Measurements from ENCODE around the gene DTX1. TPM values are rescaled to one million over a fixed set of nuclear protein-coding genes. Genes with fewer than 3 reads are reported as not detected.
A peak's percentile ranks its signal among the peaks of the same experiment; 100 is the strongest.

Gene DTX1
- total and polyA plus RNA-seq, 2 donors = 2.1 to 4.4 TPM

GRCh38 chr12:113067987-113068935 is 11.7 kb downstream of the DTX1 start:
- Histone ChIP-seq H3K4me3 (ENCODE audit: low read length in 2 of 2) (no peak overlapping the region), H3K4me1 (ENCODE audit: control insufficient read depth in 2 of 2, insufficient read depth in 2 of 2, low read length in 2 of 2) (peaks cover 0 to 9% of the 10 kb centered on the region in 2 donors), H3K36me3 (ENCODE audit: control insufficient read depth in 2 of 2, insufficient read depth in 2 of 2, low read length in 1 of 2) (no peaks in the 10 kb centered on the region), H3K9me3 (ENCODE audit: control insufficient read depth in 2 of 2, insufficient read depth in 1 of 2, low read length in 1 of 2) (peaks cover 0 to 3% of the 10 kb centered on the region in 2 donors), H3K27me3 (ENCODE audit: control insufficient read depth in 2 of 2, insufficient read depth in 1 of 2, low read length in 1 of 2) (no peaks in the 10 kb centered on the region), H3K27ac (ENCODE audit: low read depth in 1 of 2, low read length in 1 of 2) (no peak overlapping the region)
- DNase-seq (ENCODE audit: low read depth in 6 of 9, low spot score in 9 of 9) = no peak
- 96% methylated on average over 10 of the region's 10 CpGs for WGBS

- Histone ChIP-seq H3K4me1 (ENCODE audit: control insufficient read depth in 2 of 2, insufficient read depth in 2 of 2, low read length in 2 of 2) (peaks cover 0 to 13% of the 10 kb centered on the region in 2 donors), H3K36me3 (ENCODE audit: control insufficient read depth in 2 of 2, insufficient read depth in 2 of 2, low read length in 1 of 2) (no peaks in the 10 kb centered on the region), H3K27ac (ENCODE audit: low read depth in 1 of 2, low read length in 1 of 2) (no peak overlapping the region), H3K4me3 (ENCODE audit: low read length in 2 of 2) (no peak overlapping the region), H3K27me3 (ENCODE audit: control insufficient read depth in 2 of 2, insufficient read depth in 1 of 2, low read length in 1 of 2) (no peaks in the 10 kb centered on the region), H3K9me3 (ENCODE audit: control insufficient read depth in 2 of 2, insufficient read depth in 1 of 2, low read length in 1 of 2) (no peaks in the 10 kb centered on the region)
- WGBS = 92% methylated on average over 5 of the region's 5 CpGs
- DNase-seq (ENCODE audit: low read depth in 6 of 9, low spot score in 9 of 9) = no peak
These were observed 12.6 kb downstream of the DTX1 start for GRCh38 chr12:113069149-113069548.

GRCh38 chr12:113069751-113070116 is 13.2 kb downstream of the DTX1 start:
- Histone ChIP-seq H3K27me3 (ENCODE audit: control insufficient read depth in 2 of 2, insufficient read depth in 1 of 2, low read length in 1 of 2) (no peaks in the 10 kb centered on the region), H3K9me3 (ENCODE audit: control insufficient read depth in 2 of 2, insufficient read depth in 1 of 2, low read length in 1 of 2) (no peaks in the 10 kb centered on the region), H3K4me1 (ENCODE audit: control insufficient read depth in 2 of 2, insufficient read depth in 2 of 2, low read length in 2 of 2) (peaks cover 0 to 18% of the 10 kb centered on the region in 2 donors), H3K36me3 (ENCODE audit: control insufficient read depth in 2 of 2, insufficient read depth in 2 of 2, low read length in 1 of 2) (no peaks in the 10 kb centered on the region), H3K4me3 (ENCODE audit: low read length in 2 of 2) (no peak overlapping the region), H3K27ac (ENCODE audit: low read depth in 1 of 2, low read length in 1 of 2) (no peak overlapping the region)
- DNase-seq (ENCODE audit: low read depth in 6 of 9, low spot score in 9 of 9) = no peak
- 94% methylated on average over 6 of the region's 6 CpGs for WGBS

- Histone ChIP-seq H3K27me3 (ENCODE audit: control insufficient read depth in 2 of 2, insufficient read depth in 1 of 2, low read length in 1 of 2) (no peaks in the 10 kb centered on the region), H3K4me3 (ENCODE audit: low read length in 2 of 2) (no peak overlapping the region), H3K9me3 (ENCODE audit: control insufficient read depth in 2 of 2, insufficient read depth in 1 of 2, low read length in 1 of 2) (no peaks in the 10 kb centered on the region), H3K27ac (ENCODE audit: low read depth in 1 of 2, low read length in 1 of 2) (no peak overlapping the region), H3K36me3 (ENCODE audit: control insufficient read depth in 2 of 2, insufficient read depth in 2 of 2, low read length in 1 of 2) (no peaks in the 10 kb centered on the region), H3K4me1 (ENCODE audit: control insufficient read depth in 2 of 2, insufficient read depth in 2 of 2, low read length in 2 of 2) (peaks cover 4 to 24% of the 10 kb centered on the region in 2 donors)
- WGBS = 53% methylated on average over 15 of the region's 15 CpGs
- peak in 1 of 9 donors; percentile 25 for DNase-seq (ENCODE audit: low read depth in 6 of 9, low spot score in 9 of 9)
These were observed 13.8 kb downstream of the DTX1 start for GRCh38 chr12:113070117-113070906.

GRCh38 chr12:113071135-113072112 is 14.9 kb downstream of the DTX1 start:
- Histone ChIP-seq H3K36me3 (ENCODE audit: control insufficient read depth in 2 of 2, insufficient read depth in 2 of 2, low read length in 1 of 2) (no peaks in the 10 kb centered on the region), H3K27ac (ENCODE audit: low read depth in 1 of 2, low read length in 1 of 2) (no peak overlapping the region), H3K4me1 (ENCODE audit: control insufficient read depth in 2 of 2, insufficient read depth in 2 of 2, low read length in 2 of 2) (peaks cover 8 to 31% of the 10 kb centered on the region in 2 donors), H3K27me3 (ENCODE audit: control insufficient read depth in 2 of 2, insufficient read depth in 1 of 2, low read length in 1 of 2) (no peaks in the 10 kb centered on the region), H3K4me3 (ENCODE audit: low read length in 2 of 2) (no peak overlapping the region), H3K9me3 (ENCODE audit: control insufficient read depth in 2 of 2, insufficient read depth in 1 of 2, low read length in 1 of 2) (no peaks in the 10 kb centered on the region)
- 90% methylated on average over 21 of the region's 21 CpGs for WGBS
- DNase-seq (ENCODE audit: low read depth in 6 of 9, low spot score in 9 of 9) = no peak

GRCh38 chr12:113072136-113072535 is 15.6 kb downstream of the DTX1 start:
- 97% methylated on average over 3 of the region's 3 CpGs for WGBS

GRCh38 chr12:113073586-113073985 is 17.1 kb downstream of the DTX1 start:
- Histone ChIP-seq H3K4me1 (ENCODE audit: control insufficient read depth in 2 of 2, insufficient read depth in 2 of 2, low read length in 2 of 2) (peaks cover 8 to 31% of the 10 kb centered on the region in 2 donors), H3K4me3 (ENCODE audit: low read length in 2 of 2) (no peak overlapping the region), H3K36me3 (ENCODE audit: control insufficient read depth in 2 of 2, insufficient read depth in 2 of 2, low read length in 1 of 2) (no peaks in the 10 kb centered on the region), H3K27me3 (ENCODE audit: control insufficient read depth in 2 of 2, insufficient read depth in 1 of 2, low read length in 1 of 2) (no peaks in the 10 kb centered on the region), H3K9me3 (ENCODE audit: control insufficient read depth in 2 of 2, insufficient read depth in 1 of 2, low read length in 1 of 2) (peaks cover 0 to 1% of the 10 kb centered on the region in 2 donors), H3K27ac (ENCODE audit: low read depth in 1 of 2, low read length in 1 of 2) (no peak overlapping the region)
- DNase-seq (ENCODE audit: low read depth in 6 of 9, low spot score in 9 of 9) = no peak
- 95% methylated on average over 3 of the region's 3 CpGs for WGBS

More at GRCh38 chr12:113072136-113072535, 15.6 kb downstream of the DTX1 start:
- Histone ChIP-seq H3K9me3 (ENCODE audit: control insufficient read depth in 2 of 2, insufficient read depth in 1 of 2, low read length in 1 of 2) (no peaks in the 10 kb centered on the region), H3K4me3 (ENCODE audit: low read length in 2 of 2) (no peak overlapping the region), H3K36me3 (ENCODE audit: control insufficient read depth in 2 of 2, insufficient read depth in 2 of 2, low read length in 1 of 2) (no peaks in the 10 kb centered on the region), H3K27ac (ENCODE audit: low read depth in 1 of 2, low read length in 1 of 2) (no peak overlapping the region), H3K4me1 (ENCODE audit: control insufficient read depth in 2 of 2, insufficient read depth in 2 of 2, low read length in 2 of 2) (peaks cover 8 to 31% of the 10 kb centered on the region in 2 donors), H3K27me3 (ENCODE audit: control insufficient read depth in 2 of 2, insufficient read depth in 1 of 2, low read length in 1 of 2) (no peaks in the 10 kb centered on the region)
- no peak for DNase-seq (ENCODE audit: low read depth in 6 of 9, low spot score in 9 of 9)

- H3K36me3 ChIP-seq (ENCODE audit: control insufficient read depth in 2 of 2, insufficient read depth in 2 of 2, low read length in 1 of 2) = no peaks in the 10 kb centered on the region
- H3K4me1 ChIP-seq (ENCODE audit: control insufficient read depth in 2 of 2, insufficient read depth in 2 of 2, low read length in 2 of 2) = peaks cover 8 to 27% of the 10 kb centered on the region in 2 donors
- peaks cover 0 to 1% of the 10 kb centered on the region in 2 donors for H3K9me3 ChIP-seq (ENCODE audit: control insufficient read depth in 2 of 2, insufficient read depth in 1 of 2, low read length in 1 of 2)
- DNase-seq (ENCODE audit: low read depth in 6 of 9, low spot score in 9 of 9) = peak in 3 of 9 donors; percentile 44 to 63 (median 44)
- H3K27ac ChIP-seq (ENCODE audit: low read depth in 1 of 2, low read length in 1 of 2) = peak overlapping the region in 1 of 2 donors; percentile 28
- 44% methylated on average over 6 of the region's 6 CpGs for WGBS
- H3K27me3 ChIP-seq (ENCODE audit: control insufficient read depth in 2 of 2, insufficient read depth in 1 of 2, low read length in 1 of 2) = peaks cover 0 to 3% of the 10 kb centered on the region in 2 donors
- no peak overlapping the region for H3K4me3 ChIP-seq (ENCODE audit: low read length in 2 of 2)
These were observed 18.7 kb downstream of the DTX1 start for GRCh38 chr12:113075137-113075683.
